GM18870 (cell line): ENCODE results near the gene GNE.
"Not testable (repeated sequence)": the region's sequence is repeated elsewhere in the genome, so short reads cannot be mapped to it uniquely, and the experiment has no call there.

Source experiments
- ATAC-seq: cut with Tn5 transposase; IDR thresholded peaks from one replicate; pipeline ENCODE4 v1.9.1; 2021; ENCODE audit warnings: moderate library complexity; ENCODE audit not compliant: unreplicated experiment

Gene GNE

GRCh38 chr9:36258208-36258995 lies at the start of gene GNE:
TSS of gene GNE (minus strand) at chr9:36258448. CDS start at chr9:36249355, 9,093 bp downstream.
- peak; percentile 68 for ATAC-seq

- ATAC-seq = no peak
These were observed 48.4 kb upstream of the GNE start for GRCh38 chr9:36306471-36307306.

GRCh38 chr9:36304366-36304765 lies 46.1 kb upstream of the GNE start:
- ATAC-seq = not testable (repeated sequence)

GRCh38 chr9:36301227-36301626 lies 43.0 kb upstream of the GNE start:
- ATAC-seq = no peak

- ATAC-seq = no peak
These were observed 40.3 kb upstream of the GNE start for GRCh38 chr9:36298566-36298965.

- ATAC-seq = no peak
These were observed 39.5 kb upstream of the GNE start for GRCh38 chr9:36297798-36298197.

GRCh38 chr9:36294996-36295395 lies 36.7 kb upstream of the GNE start:
- not testable (repeated sequence) for ATAC-seq

GRCh38 chr9:36293918-36294317 lies 35.7 kb upstream of the GNE start:
- ATAC-seq = no peak

GRCh38 chr9:36293171-36293570 lies 34.9 kb upstream of the GNE start:
- ATAC-seq = no peak

GRCh38 chr9:36292641-36293040 lies 34.4 kb upstream of the GNE start:
- no peak for ATAC-seq

- ATAC-seq = no peak
These were observed 32.7 kb upstream of the GNE start for GRCh38 chr9:36290996-36291395.

GRCh38 chr9:36289836-36290435 lies 31.7 kb upstream of the GNE start:
- no peak for ATAC-seq

GRCh38 chr9:36288070-36288469 lies 29.8 kb upstream of the GNE start:
- no peak for ATAC-seq

- no peak for ATAC-seq
These were observed 28.1 kb upstream of the GNE start for GRCh38 chr9:36286388-36286787.

GRCh38 chr9:36284226-36284625 lies 26.0 kb upstream of the GNE start:
- ATAC-seq = no peak

- ATAC-seq = no peak
These were observed 24.0 kb upstream of the GNE start for GRCh38 chr9:36282275-36282674.

GRCh38 chr9:36280989-36281388 lies 22.7 kb upstream of the GNE start:
- ATAC-seq = no peak

GRCh38 chr9:36278243-36278642 lies 20.0 kb upstream of the GNE start:
- ATAC-seq = no peak

- no peak for ATAC-seq
These were observed 18.5 kb upstream of the GNE start for GRCh38 chr9:36276781-36277181.

GRCh38 chr9:36276254-36276653 lies 18.0 kb upstream of the GNE start:
- ATAC-seq = no peak

- ATAC-seq = no peak
These were observed 16.8 kb upstream of the GNE start for GRCh38 chr9:36275060-36275459.

- ATAC-seq = not testable (repeated sequence)
These were observed 15.1 kb upstream of the GNE start for GRCh38 chr9:36273354-36273753.
